Measurements from ENCODE around the gene PLCB1.

PLCB1 gene

DNA sequence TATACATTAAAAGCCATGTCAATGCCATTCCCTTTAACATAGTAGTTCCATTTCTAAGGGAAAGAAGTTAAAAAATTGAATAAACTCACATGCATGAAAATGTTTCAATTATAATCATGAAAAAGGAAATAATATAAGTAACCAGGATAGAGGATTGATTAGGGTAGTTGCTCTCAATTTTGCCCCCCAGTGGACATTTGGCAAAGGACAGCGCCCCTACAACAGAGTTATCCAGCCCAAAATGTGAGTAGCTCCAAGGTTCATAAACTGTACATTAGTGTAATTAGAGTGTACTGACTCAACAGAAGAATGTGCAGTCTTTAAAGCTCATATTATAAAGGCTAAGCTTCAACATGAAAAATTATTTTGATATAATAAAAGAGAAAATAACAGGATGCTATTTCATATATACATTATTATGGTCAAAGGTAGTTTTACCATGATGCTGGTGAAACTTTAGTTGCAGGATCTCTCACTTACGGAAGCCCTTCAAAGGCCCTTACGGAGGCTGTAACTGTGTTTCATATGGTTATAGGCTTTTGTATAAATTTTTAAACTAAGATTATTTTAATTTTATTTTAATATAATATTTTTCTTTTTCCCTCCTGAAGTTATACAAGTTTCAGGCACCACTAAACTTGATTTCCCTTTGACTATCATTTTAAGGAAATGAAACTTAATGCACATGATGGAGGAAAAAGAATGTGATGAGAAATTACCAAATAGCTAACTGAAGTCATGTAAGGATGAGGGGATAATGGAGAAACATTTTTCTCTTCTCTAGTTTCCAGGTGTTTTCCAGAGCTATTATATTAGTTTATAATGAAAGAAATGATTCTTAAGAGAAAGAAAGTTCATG, 403.6 kb downstream of the PLCB1 start:
- Histone ChIP-seq H3K27ac (ENCODE audit: low read length) (no peak overlapping the region), H3K27me3 (ENCODE audit: insufficient read depth, low read length) (no peaks in the 10 kb centered on the region), H3K4me1 (ENCODE audit: insufficient read depth, low read length) (no peaks in the 10 kb centered on the region), H3K9ac (ENCODE audit: low read depth, low read length) (no peak overlapping the region), H3K36me3 (ENCODE audit: insufficient read depth, low read depth, low read length) (no peaks in the 10 kb centered on the region), H3K4me3 (ENCODE audit: low read length) (no peak overlapping the region), H3K9me3 (ENCODE audit: insufficient read depth, low read depth, low read length) (no peaks in the 10 kb centered on the region)

DNA sequence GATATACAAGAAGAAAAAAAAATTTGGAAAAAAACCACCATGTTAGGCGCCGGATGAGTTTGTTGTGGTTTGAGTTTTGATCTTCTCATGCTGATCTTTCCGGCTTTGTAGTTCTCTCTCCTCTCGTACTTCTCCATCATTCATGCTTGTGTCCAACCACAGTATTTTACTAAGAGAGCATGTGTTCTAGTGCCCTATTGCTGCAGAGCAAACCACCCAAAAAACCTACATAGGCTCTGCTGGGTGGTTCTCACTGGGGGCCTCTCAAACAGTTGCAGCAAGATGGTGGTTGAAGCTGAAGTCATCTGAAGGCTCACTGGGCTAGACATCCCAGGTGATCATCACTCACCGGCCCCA, 404.2 kb downstream of the PLCB1 start:
- Histone ChIP-seq H3K4me3 (ENCODE audit: low read length) (no peak overlapping the region), H3K36me3 (ENCODE audit: insufficient read depth, low read depth, low read length) (no peaks in the 10 kb centered on the region), H3K4me1 (ENCODE audit: insufficient read depth, low read length) (no peaks in the 10 kb centered on the region), H3K27ac (ENCODE audit: low read length) (no peak overlapping the region), H3K27me3 (ENCODE audit: insufficient read depth, low read length) (no peaks in the 10 kb centered on the region), H3K9me3 (ENCODE audit: insufficient read depth, low read depth, low read length) (no peaks in the 10 kb centered on the region), H3K9ac (ENCODE audit: low read depth, low read length) (no peak overlapping the region)

DNA sequence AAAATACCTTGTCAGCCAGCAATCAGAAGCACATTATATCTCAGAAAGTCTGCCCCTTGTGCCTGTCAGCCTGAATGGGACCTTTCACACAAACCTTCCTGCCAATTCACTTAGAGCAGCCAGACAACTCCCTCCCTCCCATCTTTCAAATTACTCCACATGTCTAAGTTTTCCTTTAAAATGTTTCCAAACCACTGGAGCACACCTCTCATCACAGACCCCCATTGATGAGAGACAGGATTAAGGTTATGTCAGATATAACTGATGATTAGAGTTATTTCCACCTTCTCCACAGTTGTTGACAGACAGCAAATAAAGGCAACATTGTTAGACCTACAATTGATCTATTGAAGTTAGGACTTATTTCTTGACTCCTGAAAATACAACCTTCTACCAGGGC, 408.4 kb downstream of the PLCB1 start:
- Histone ChIP-seq H3K9me3 (ENCODE audit: insufficient read depth, low read depth, low read length) (no peaks in the 10 kb centered on the region), H3K4me1 (ENCODE audit: insufficient read depth, low read length) (no peaks in the 10 kb centered on the region), H3K36me3 (ENCODE audit: insufficient read depth, low read depth, low read length) (no peaks in the 10 kb centered on the region), H3K27me3 (ENCODE audit: insufficient read depth, low read length) (no peaks in the 10 kb centered on the region), H3K9ac (ENCODE audit: low read depth, low read length) (no peak overlapping the region), H3K27ac (ENCODE audit: low read length) (no peak overlapping the region), H3K4me3 (ENCODE audit: low read length) (no peak overlapping the region)

DNA sequence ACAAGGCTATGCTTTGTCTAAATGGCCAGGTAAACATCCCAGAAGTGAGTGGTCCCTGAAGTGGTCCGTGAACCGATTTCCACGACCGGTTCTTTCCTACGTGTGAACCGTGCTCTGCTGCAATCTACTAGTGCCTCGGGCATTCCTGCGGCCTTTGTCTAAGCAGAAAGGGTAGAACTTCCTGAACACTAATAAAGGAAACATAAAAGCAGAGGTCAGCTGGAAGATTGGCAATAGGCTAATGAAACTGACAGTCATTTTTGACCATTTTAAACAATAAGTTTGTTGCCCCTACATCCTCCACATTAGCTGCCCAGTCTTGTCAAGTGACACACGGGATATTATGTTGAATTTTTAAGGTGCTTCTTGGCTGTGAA, 410.0 kb downstream of the PLCB1 start:
- Histone ChIP-seq H3K4me3 (ENCODE audit: low read length) (no peak overlapping the region), H3K27me3 (ENCODE audit: insufficient read depth, low read length) (no peaks in the 10 kb centered on the region), H3K9me3 (ENCODE audit: insufficient read depth, low read depth, low read length) (no peaks in the 10 kb centered on the region), H3K36me3 (ENCODE audit: insufficient read depth, low read depth, low read length) (no peaks in the 10 kb centered on the region), H3K27ac (ENCODE audit: low read length) (no peak overlapping the region), H3K9ac (ENCODE audit: low read depth, low read length) (no peak overlapping the region), H3K4me1 (ENCODE audit: insufficient read depth, low read length) (no peaks in the 10 kb centered on the region)

DNA sequence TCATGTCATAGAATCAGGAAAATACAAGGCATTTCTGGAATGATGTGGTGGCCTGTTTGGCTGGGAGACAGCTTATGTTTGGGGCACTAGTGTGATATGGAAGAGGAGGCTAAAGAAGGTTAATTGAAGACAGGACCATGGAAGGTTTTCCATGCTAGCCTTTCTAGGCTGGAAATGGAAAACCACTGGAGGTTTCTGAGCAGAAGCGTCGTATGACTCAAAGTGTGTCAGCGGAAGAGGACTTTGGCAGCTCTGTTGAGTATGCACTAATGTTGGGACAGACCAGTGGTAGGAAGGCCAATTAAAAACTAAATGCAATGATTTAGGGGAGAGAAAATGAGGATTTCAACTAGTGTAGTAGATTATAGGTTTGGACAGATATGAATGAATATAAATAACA, 413.1 kb downstream of the PLCB1 start:
- no peak overlapping the region for H3K4me3 ChIP-seq (ENCODE audit: low read length)
- no peaks in the 10 kb centered on the region for H3K4me1 ChIP-seq (ENCODE audit: insufficient read depth, low read length)
- H3K27me3 ChIP-seq (ENCODE audit: insufficient read depth, low read length) = no peaks in the 10 kb centered on the region
- H3K27ac ChIP-seq (ENCODE audit: low read length) = no peak overlapping the region
- no peaks in the 10 kb centered on the region for H3K36me3 ChIP-seq (ENCODE audit: insufficient read depth, low read depth, low read length)
- H3K9ac ChIP-seq (ENCODE audit: low read depth, low read length) = no peak overlapping the region
- no peaks in the 10 kb centered on the region for H3K9me3 ChIP-seq (ENCODE audit: insufficient read depth, low read depth, low read length)

DNA sequence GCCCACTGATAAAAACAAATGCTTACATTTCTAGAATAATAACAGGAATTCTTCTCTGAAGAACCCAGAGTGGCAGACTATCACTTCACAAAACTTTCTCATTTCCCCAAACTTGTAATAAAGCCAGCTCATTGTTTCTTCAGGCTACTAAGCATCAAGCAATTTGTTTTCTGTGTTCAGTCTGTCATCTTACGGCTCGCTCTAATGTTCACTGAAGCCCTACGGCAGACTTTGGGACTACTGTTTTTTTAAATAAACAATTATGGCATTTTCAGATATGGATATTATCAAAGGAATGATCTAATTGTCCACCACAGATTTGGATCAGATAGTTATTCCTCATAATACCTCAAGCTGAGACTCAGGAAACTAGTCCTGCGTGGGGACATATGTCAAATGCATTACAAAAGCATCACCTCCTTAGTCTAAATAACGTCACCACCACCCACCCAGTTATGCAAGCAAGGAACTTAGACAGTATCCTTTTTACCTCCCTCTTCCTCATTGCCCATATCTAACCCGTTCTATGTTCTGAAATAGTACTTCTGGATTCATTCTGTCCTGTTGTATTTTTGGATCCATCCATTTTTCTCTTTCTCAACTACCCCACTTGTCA, 415.1 kb downstream of the PLCB1 start:
- Histone ChIP-seq H3K36me3 (ENCODE audit: insufficient read depth, low read depth, low read length) (no peaks in the 10 kb centered on the region), H3K27ac (ENCODE audit: low read length) (no peak overlapping the region), H3K9me3 (ENCODE audit: insufficient read depth, low read depth, low read length) (no peaks in the 10 kb centered on the region), H3K4me1 (ENCODE audit: insufficient read depth, low read length) (no peaks in the 10 kb centered on the region), H3K4me3 (ENCODE audit: low read length) (no peak overlapping the region), H3K9ac (ENCODE audit: low read depth, low read length) (no peak overlapping the region), H3K27me3 (ENCODE audit: insufficient read depth, low read length) (no peaks in the 10 kb centered on the region)

DNA sequence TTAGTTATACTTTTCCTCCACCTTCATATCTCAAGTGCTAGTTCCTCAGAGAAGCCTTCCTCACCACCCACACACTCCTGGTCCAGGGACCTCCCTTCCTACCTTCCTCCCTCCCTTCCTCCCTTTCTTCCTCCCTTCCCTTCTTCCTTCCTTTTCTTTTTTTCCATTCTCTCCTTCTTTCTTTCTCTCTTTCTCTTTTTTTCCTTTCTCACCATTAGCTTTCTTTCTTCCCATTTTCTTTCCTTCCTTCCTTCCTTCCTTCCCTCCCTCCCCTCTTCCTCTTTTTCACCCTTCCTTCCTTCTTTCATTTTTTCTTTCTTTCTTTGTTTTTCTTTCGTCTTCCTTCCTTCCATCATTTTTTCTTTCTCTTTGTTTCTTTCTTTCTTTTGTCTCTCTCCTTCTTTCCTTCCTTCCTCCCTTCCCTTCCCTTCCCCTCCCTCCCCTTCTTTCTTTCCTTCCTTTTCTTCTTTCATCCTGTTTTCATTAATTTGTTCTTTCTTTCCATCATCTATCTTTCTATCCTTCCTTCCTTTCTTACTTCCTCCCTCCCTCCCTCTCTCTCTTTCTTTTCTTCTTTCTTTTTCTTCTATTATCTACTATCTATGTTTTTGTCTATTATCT, 416.0 kb downstream of the PLCB1 start:
- no peaks in the 10 kb centered on the region for H3K4me1 ChIP-seq (ENCODE audit: insufficient read depth, low read length)
- H3K36me3 ChIP-seq (ENCODE audit: insufficient read depth, low read depth, low read length) = no peaks in the 10 kb centered on the region
- no peak overlapping the region for H3K4me3 ChIP-seq (ENCODE audit: low read length)
- H3K27ac ChIP-seq (ENCODE audit: low read length) = no peak overlapping the region
- H3K9ac ChIP-seq (ENCODE audit: low read depth, low read length) = no peak overlapping the region
- H3K27me3 ChIP-seq (ENCODE audit: insufficient read depth, low read length) = no peaks in the 10 kb centered on the region
- H3K9me3 ChIP-seq (ENCODE audit: insufficient read depth, low read depth, low read length) = no peaks in the 10 kb centered on the region

DNA sequence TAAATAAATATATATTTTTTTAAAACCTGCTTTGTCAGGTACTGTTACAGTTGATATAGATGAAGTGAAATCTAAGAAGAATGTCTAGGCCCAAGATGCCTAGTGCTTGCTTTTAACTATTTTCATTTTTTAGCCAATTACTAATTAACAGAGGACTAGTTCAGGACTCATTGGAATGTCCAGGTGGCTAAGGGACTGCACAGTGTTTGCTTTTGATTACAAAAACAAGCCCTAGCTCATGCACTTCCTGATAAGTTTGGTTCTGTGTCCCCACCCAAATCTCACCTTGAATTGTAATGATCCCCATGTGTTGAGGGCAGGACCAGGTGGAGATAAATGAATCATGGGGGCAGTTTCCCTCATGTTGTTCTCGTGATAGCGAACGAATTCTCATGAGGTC, 417.1 kb downstream of the PLCB1 start:
- H3K9ac ChIP-seq (ENCODE audit: low read depth, low read length) = no peak overlapping the region
- no peaks in the 10 kb centered on the region for H3K9me3 ChIP-seq (ENCODE audit: insufficient read depth, low read depth, low read length)
- H3K4me1 ChIP-seq (ENCODE audit: insufficient read depth, low read length) = no peaks in the 10 kb centered on the region
- H3K27ac ChIP-seq (ENCODE audit: low read length) = no peak overlapping the region
- H3K36me3 ChIP-seq (ENCODE audit: insufficient read depth, low read depth, low read length) = no peaks in the 10 kb centered on the region
- H3K27me3 ChIP-seq (ENCODE audit: insufficient read depth, low read length) = no peaks in the 10 kb centered on the region
- H3K4me3 ChIP-seq (ENCODE audit: low read length) = no peak overlapping the region

DNA sequence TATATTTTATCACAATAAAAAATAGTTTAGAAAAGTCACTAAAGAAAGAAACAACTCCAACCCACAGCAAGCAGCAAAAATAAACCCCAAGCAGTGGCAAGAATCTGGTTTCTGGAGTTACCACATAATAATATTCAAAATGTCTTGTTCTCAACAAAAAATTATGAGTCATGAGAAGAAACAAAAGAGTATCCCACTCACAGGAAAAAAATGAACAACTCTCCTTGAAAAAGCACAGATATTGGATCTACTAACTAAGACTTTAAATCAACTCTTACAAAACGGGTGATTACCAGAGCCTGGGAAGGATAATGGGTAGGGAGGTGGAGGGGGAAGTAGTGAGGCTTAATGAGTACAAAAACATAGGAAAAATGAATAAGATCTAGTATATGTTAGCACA, 425.6 kb downstream of the PLCB1 start:
- Histone ChIP-seq H3K9me3 (ENCODE audit: insufficient read depth, low read depth, low read length) (peaks cover 3% of the 10 kb centered on the region; the same call in 1 of the 2 replicates), H3K9ac (ENCODE audit: low read depth, low read length) (no peak overlapping the region), H3K36me3 (ENCODE audit: insufficient read depth, low read depth, low read length) (no peaks in the 10 kb centered on the region), H3K27me3 (ENCODE audit: insufficient read depth, low read length) (no peaks in the 10 kb centered on the region), H3K4me3 (ENCODE audit: low read length) (no peak overlapping the region), H3K27ac (ENCODE audit: low read length) (no peak overlapping the region), H3K4me1 (ENCODE audit: insufficient read depth, low read length) (no peaks in the 10 kb centered on the region)

DNA sequence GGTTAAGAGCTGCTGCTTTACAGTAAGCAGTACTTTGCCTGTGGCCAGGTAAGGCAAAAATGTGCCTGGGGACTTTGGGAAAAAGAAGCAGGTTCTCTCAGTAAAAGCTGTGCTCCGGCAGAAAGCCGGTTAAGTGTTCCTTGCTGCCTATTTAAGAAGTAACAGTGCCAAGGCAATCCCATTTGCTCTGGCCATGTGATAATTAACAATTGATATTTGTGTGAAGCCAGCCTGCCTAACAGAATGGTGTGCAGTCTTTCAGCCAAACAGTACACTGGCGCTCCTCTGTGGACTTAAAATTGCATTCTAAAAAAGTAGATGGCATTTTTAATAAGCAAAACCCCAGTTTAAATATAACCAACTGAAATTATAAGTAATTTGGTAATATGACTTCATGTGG, 430.3 kb downstream of the PLCB1 start:
- no peak overlapping the region for H3K27ac ChIP-seq (ENCODE audit: low read length)
- H3K27me3 ChIP-seq (ENCODE audit: insufficient read depth, low read length) = no peaks in the 10 kb centered on the region
- no peak overlapping the region for H3K4me3 ChIP-seq (ENCODE audit: low read length)
- no peaks in the 10 kb centered on the region for H3K4me1 ChIP-seq (ENCODE audit: insufficient read depth, low read length)
- no peaks in the 10 kb centered on the region for H3K36me3 ChIP-seq (ENCODE audit: insufficient read depth, low read depth, low read length)
- H3K9me3 ChIP-seq (ENCODE audit: insufficient read depth, low read depth, low read length) = no peaks in the 10 kb centered on the region
- no peak overlapping the region for H3K9ac ChIP-seq (ENCODE audit: low read depth, low read length)

DNA sequence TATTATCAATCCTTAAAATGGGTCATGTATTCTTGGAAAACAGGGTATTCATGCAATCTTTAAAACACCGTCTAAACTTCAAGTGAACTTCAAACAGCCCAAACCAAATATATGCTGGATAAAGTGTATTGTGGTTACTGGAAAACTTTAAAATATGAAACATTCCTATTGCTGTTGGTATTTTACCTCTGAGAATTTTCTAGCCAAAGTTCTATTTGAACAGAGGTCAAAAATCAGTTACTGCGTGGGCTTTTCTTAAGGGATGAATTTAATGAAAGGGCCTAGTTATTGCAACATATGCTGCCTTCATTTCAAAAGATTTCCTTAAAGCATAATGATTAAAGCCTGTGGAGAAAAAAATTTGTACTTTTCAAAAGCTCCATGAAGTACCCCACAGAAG, 436.0 kb downstream of the PLCB1 start:
- Histone ChIP-seq H3K9ac (ENCODE audit: low read depth, low read length) (no peak overlapping the region), H3K4me3 (ENCODE audit: low read length) (no peak overlapping the region), H3K27me3 (ENCODE audit: insufficient read depth, low read length) (no peaks in the 10 kb centered on the region), H3K27ac (ENCODE audit: low read length) (no peak overlapping the region), H3K4me1 (ENCODE audit: insufficient read depth, low read length) (no peaks in the 10 kb centered on the region), H3K36me3 (ENCODE audit: insufficient read depth, low read depth, low read length) (no peaks in the 10 kb centered on the region), H3K9me3 (ENCODE audit: insufficient read depth, low read depth, low read length) (no peaks in the 10 kb centered on the region)

DNA sequence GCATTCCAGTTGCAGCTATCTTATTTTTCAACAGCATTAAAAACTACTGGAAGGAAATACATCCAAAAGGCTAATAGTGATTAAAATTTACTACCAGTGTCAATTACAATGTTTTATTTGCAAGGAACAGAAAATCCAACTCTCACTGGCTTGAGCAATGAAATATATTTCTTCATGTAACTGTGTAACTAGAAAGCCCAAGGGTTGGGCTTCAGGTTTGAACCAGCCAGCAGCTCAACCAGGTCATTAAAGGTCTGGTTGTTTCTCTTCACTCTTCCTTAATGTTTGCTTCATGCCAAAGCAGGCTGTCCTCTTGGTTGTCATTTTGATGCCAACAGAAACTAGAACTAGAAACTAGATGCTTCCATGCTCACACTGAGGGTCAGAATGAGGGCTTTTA, 437.7 kb downstream of the PLCB1 start:
- Histone ChIP-seq H3K4me1 (ENCODE audit: insufficient read depth, low read length) (no peaks in the 10 kb centered on the region), H3K9ac (ENCODE audit: low read depth, low read length) (no peak overlapping the region), H3K4me3 (ENCODE audit: low read length) (no peak overlapping the region), H3K36me3 (ENCODE audit: insufficient read depth, low read depth, low read length) (no peaks in the 10 kb centered on the region), H3K27ac (ENCODE audit: low read length) (no peak overlapping the region), H3K27me3 (ENCODE audit: insufficient read depth, low read length) (no peaks in the 10 kb centered on the region), H3K9me3 (ENCODE audit: insufficient read depth, low read depth, low read length) (no peaks in the 10 kb centered on the region)

All from iPS-20b (cell line).